IPS-18a (cell line): ENCODE results near the gene TXN.

Source experiments
- H3K27ac ChIP-seq: one replicate; pipeline ENCODE4 v1.5.1; 2013; ENCODE audit warnings: low read length
- H3K27me3 ChIP-seq: one replicate; pipeline ENCODE4 v1.6.1; 2013; ENCODE audit warnings: mild to moderate bottlenecking, low read length; ENCODE audit not compliant: control insufficient read depth, insufficient read depth
- H3K36me3 ChIP-seq: one replicate; pipeline ENCODE4 v1.6.1; 2013; ENCODE audit warnings: low read depth, low read length; ENCODE audit not compliant: control insufficient read depth
- H3K4me1 ChIP-seq: one replicate; pipeline ENCODE4 v1.6.1; 2013; ENCODE audit warnings: low read depth, low read length; ENCODE audit not compliant: control insufficient read depth
- H3K4me3 ChIP-seq: one replicate; pipeline ENCODE4 v1.5.1; 2013; ENCODE audit warnings: low read length
- H3K9ac ChIP-seq: one replicate; pipeline ENCODE4 v1.6.1; 2013; ENCODE audit warnings: mild to moderate bottlenecking, low read length, moderate library complexity
- H3K9me3 ChIP-seq: one replicate; pipeline ENCODE4 v1.6.1; 2013; ENCODE audit warnings: low read depth, low read length; ENCODE audit not compliant: control insufficient read depth

Gene TXN

DNA sequence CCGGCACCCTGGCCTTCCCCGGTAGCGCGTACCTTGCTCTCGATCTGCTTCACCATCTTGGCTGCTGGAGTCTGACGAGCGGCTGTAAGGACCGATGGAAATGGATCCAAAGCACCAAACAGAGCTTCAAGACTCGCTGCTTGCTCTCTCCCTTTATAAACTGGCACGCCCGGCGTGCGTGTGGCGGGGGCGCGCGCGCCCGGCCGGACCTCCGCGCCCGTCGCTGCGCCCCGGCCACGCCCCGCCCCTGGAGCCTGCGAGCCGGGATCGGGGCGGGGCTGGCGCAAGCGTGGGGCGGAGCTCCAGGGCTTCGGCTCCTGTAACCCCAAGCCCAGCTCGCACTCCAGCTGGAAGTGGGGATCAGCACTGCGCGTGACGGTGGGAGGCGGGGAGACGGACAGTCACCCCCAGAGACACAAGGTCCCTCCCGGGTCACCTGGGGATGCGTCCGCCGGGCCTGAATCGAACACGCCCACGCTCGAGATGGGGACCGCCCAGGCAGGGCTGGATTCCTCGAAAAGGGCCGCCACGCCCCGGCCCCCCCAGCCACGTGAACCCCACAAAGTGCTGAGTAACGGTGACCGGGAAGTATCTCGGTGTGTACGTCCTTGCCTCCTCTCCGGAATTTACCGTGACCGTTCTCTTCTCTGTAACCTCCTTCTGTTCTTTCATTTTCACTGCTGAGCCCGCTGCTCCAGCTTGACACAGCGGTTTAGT lies at the start of gene TXN:
Gene TXN, minus strand, starts transcription at position 128 of the 717 bp plus-strand sequence. Its CDS starts 72 bp downstream, at position 56.
- H3K9ac ChIP-seq, result peak within 1 kb of the TSS; percentile 75
- H3K27me3 ChIP-seq, result no peaks in the 10 kb centered on the region
- peak within 1 kb of the TSS; percentile 83 for H3K4me3 ChIP-seq
- H3K4me1 ChIP-seq, result peaks cover 19% of the 10 kb centered on the region
- no peaks in the 10 kb centered on the region for H3K36me3 ChIP-seq
- no peak within 1 kb of the TSS for H3K27ac ChIP-seq
- no peaks in the 10 kb centered on the region for H3K9me3 ChIP-seq

DNA sequence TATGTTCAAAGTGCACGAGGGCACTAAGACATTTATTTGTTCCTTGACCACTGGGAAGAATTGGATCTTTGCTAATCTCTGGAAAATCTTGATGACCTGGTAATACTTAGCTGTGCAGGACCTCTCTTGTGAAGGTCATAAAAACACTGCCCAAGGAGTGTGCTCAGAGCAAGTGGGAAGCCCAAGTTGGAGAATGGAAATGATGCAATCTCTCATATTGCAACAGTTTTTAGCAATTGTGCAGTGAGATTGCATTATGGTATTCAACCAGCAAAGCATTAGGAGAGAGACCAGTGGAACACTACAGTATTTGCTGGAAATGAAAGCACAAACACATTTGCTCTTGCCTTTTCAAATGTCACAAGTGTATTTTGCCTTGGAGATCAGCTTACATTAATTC lies 46.8 kb upstream of the TXN start:
- Histone ChIP-seq H3K9ac (no peak overlapping the region), H3K27me3 (no peaks in the 10 kb centered on the region), H3K9me3 (no peaks in the 10 kb centered on the region), H3K4me3 (no peak overlapping the region), H3K4me1 (peaks cover 10% of the 10 kb centered on the region), H3K27ac (no peak overlapping the region), H3K36me3 (no peaks in the 10 kb centered on the region)

DNA sequence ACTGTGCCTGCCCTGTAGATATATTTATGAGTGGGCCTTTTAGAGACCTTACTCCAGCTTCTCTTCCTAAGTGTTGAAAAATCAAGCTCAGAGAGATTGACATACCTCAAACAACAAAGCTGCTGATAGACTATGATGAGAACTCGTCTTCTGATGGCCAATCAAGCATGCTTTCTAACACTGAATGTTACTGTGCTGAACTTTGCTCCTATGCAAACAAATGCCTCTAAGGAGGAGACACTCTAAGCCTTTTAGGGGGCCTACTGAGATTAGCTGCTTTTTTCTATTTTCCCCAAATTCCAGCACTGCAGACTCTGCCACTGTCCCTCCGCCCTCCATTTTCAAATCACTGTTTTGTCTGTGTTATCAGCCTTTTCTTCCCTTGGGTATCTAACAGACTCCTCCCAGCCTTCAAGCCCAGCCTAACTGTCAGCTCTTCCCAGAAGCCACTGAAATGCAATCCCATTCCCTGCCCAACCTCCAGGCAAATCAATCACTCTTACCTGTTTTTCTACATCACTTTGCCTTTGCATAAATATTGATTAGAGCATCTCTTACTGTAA lies 41.8 kb upstream of the TXN start:
- Histone ChIP-seq H3K4me3 (no peak overlapping the region), H3K27me3 (no peaks in the 10 kb centered on the region), H3K9me3 (no peaks in the 10 kb centered on the region), H3K4me1 (no peaks in the 10 kb centered on the region), H3K36me3 (no peaks in the 10 kb centered on the region), H3K9ac (no peak overlapping the region), H3K27ac (no peak overlapping the region)

DNA sequence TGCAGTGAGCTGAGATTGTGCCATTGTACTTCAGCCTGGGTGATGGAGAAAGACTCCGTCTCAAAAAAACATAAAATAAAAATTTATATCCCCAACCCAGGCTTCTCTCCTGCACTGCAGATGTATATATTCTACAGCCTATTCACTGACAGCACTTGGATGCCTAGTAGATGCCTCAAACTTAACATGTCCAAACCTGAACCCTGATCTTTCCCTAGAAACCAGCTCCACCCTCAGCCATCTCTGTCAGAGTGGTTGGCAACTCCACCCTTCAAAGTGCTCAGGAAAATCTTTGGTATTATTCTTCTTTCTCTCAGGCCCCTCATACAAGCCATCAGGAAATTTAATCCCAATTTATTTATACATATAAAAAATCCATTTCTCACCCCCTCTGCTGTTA lies 36.9 kb upstream of the TXN start:
- no peaks in the 10 kb centered on the region for H3K36me3 ChIP-seq
- no peaks in the 10 kb centered on the region for H3K4me1 ChIP-seq
- H3K27ac ChIP-seq, result no peak overlapping the region
- no peak overlapping the region for H3K4me3 ChIP-seq
- H3K27me3 ChIP-seq, result no peaks in the 10 kb centered on the region
- H3K9ac ChIP-seq, result no peak overlapping the region
- H3K9me3 ChIP-seq, result no peaks in the 10 kb centered on the region

DNA sequence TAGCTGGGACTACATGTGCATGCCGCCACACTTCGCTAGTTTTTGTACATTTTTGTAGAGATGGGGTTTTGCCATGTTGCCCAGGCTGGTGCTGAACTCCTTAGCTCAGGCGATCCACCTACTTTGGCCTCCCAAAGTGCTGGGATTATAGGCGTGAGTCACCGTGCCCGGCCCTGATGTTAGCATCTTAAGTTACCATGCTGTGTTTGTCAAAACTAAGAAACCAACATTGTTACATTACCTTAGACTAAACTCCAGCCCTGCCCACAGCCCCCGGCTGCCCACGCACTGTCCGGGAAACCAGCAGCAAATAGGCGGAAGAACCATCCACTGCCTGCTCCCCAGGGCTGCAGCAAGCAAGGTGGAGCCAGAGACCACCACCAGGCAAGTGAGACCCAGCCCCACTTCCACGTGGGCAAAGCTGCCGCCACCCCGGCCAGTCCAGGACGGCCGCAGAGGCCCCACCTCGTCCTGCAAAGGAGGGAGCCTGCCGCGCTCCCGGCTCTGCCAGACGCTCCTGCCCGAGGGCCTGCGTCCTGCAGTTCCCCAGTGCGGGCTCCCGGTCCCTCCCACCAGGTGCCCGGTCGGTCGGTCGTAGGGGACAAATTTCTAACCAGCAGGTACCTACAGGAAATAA lies 35.7 kb upstream of the TXN start:
- Histone ChIP-seq H3K36me3 (no peaks in the 10 kb centered on the region), H3K4me1 (no peaks in the 10 kb centered on the region), H3K9me3 (no peaks in the 10 kb centered on the region), H3K27ac (no peak overlapping the region), H3K9ac (no peak overlapping the region), H3K4me3 (no peak overlapping the region), H3K27me3 (no peaks in the 10 kb centered on the region)

DNA sequence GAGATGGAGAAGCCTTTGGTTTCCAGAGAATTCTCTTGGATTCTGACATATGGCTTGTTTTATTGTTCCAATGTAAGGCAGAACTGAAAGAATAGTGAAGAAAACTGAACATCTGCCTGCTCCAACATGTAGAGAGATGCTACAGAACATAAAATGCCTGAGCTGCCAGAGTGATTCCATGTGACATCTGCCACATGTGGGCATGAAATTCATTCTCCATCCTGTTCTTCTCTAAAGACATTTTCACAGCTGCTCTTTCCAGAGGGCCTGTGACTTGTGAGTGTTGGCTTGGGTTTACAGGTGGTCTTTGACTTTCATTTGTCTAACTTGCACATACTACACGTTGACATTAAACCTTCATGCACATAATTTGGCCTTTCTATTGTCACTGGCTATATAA lies 33.7 kb upstream of the TXN start:
- no peaks in the 10 kb centered on the region for H3K36me3 ChIP-seq
- no peaks in the 10 kb centered on the region for H3K4me1 ChIP-seq
- no peak overlapping the region for H3K27ac ChIP-seq
- no peak overlapping the region for H3K9ac ChIP-seq
- no peak overlapping the region for H3K4me3 ChIP-seq
- H3K9me3 ChIP-seq, result no peaks in the 10 kb centered on the region
- no peaks in the 10 kb centered on the region for H3K27me3 ChIP-seq

DNA sequence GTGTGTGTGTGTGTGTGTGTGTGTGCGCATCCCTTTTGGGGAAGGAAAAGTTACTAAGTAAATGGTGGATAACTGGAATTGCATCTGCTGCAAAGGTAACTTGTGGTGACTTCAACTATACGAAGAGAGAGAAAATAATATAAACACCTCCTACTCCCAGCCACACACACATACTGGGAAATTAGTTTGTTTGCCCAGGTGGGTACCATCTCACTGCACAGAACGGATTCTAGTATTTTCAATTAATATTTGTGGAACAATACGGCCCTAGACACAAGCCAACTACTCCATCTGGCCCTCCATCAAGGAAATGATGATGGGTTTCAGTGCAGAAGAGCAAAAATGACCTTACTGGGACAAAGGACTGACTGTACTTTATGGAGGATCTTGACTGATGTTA lies 32.2 kb upstream of the TXN start:
- Histone ChIP-seq H3K4me1 (no peaks in the 10 kb centered on the region), H3K9ac (no peak overlapping the region), H3K9me3 (no peaks in the 10 kb centered on the region), H3K27me3 (no peaks in the 10 kb centered on the region), H3K27ac (no peak overlapping the region), H3K4me3 (no peak overlapping the region), H3K36me3 (no peaks in the 10 kb centered on the region)

DNA sequence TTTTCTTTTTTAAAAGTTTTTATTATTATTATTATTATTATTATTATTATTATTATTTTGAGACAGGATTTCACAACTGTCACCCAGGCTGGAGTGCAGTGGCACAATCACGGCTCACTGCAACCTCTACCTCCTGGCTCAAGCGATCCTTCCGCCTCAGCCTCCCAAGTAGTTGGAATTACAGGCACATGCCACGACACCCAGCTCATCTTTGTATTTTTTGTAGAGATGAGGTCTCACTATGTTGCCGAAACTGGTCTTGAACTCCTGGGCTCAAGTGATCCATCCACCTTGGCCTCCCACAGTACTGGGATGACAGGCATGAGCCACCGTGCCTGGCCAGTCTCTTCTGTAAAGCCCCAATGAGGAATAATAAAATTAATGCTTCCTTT lies 31.0 kb upstream of the TXN start:
- no peaks in the 10 kb centered on the region for H3K36me3 ChIP-seq
- H3K27ac ChIP-seq, result no peak overlapping the region
- no peaks in the 10 kb centered on the region for H3K4me1 ChIP-seq
- H3K4me3 ChIP-seq, result no peak overlapping the region
- no peaks in the 10 kb centered on the region for H3K27me3 ChIP-seq
- H3K9me3 ChIP-seq, result no peaks in the 10 kb centered on the region
- H3K9ac ChIP-seq, result no peak overlapping the region

DNA sequence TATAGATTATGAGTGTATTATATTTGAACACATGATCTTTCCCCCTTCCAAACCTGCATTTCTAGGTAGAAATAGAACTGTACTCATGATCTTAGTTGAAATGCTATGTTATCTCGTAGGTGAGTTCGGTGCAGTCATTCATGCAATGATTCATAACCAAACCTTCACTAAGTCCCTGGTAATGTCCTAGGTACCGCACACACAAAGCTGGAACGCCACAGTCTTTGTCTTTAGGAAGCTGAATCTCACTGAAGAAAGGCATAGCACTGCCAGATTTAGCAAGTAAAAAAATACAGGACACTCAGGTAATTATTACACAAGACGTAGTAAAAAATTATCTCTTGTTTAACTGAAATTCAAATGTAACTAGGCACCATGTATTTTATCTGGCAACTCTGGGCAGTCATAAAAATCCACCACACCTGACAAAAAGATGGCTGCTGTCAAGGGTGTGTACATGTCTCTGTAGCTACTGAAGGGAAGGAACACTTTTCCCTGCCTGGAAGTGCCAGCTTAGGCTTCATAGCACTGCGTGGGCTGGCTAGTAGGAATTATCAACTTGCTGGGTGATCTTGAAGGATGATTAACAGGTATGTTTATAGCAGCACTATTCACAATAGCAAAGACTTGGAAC lies 28.0 kb upstream of the TXN start:
- H3K4me3 ChIP-seq, result no peak overlapping the region
- no peaks in the 10 kb centered on the region for H3K9me3 ChIP-seq
- no peak overlapping the region for H3K27ac ChIP-seq
- no peaks in the 10 kb centered on the region for H3K4me1 ChIP-seq
- no peak overlapping the region for H3K9ac ChIP-seq
- H3K36me3 ChIP-seq, result no peaks in the 10 kb centered on the region
- no peaks in the 10 kb centered on the region for H3K27me3 ChIP-seq

DNA sequence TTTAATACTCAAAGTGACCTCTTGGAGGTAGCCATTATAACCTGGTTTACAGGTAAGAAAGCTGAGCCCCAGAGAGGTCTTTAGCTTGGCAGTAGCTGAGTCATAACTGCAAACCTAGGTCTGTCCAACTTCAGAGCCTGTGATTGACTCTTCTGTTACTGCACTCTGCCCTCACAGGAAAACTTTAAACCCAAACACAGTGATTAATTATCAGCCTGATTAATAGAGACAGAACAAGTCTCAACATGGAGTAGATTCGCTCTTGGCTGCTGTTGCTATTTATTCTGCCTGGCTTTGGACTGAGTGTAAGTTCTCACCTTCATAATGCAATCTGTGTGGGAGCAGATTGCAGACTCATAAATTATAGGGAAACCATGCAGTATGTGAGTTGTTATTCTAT lies 27.4 kb upstream of the TXN start:
- no peak overlapping the region for H3K9ac ChIP-seq
- H3K27me3 ChIP-seq, result no peaks in the 10 kb centered on the region
- H3K36me3 ChIP-seq, result no peaks in the 10 kb centered on the region
- no peaks in the 10 kb centered on the region for H3K9me3 ChIP-seq
- no peak overlapping the region for H3K4me3 ChIP-seq
- no peaks in the 10 kb centered on the region for H3K4me1 ChIP-seq
- H3K27ac ChIP-seq, result no peak overlapping the region

DNA sequence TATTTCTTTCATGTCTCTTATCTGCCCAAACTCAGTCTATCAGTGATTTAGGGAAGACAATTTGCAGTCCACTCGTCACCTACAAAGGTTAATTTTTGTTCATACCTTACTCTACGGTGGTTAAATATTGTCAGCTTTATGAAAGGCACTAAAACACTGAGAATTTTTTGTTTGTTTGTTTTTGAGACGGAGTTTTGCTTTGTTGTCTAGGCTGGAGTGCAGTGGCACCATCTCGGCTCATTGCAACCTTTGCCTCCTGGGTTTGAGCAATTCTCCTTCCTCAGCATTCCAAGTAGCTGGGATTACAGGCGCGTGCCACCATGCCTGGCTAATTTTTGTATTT lies 26.4 kb upstream of the TXN start:
- H3K9me3 ChIP-seq, result no peaks in the 10 kb centered on the region
- no peaks in the 10 kb centered on the region for H3K27me3 ChIP-seq
- H3K4me3 ChIP-seq, result no peak overlapping the region
- H3K27ac ChIP-seq, result no peak overlapping the region
- H3K36me3 ChIP-seq, result no peaks in the 10 kb centered on the region
- no peaks in the 10 kb centered on the region for H3K4me1 ChIP-seq
- no peak overlapping the region for H3K9ac ChIP-seq
